ELR (cell line): ENCODE results near the gene OR2M7.
"Not testable (repeated sequence)": the region's sequence is repeated elsewhere in the genome, so short reads cannot be mapped to it uniquely, and the experiment has no call there.

Experiments
- DNase-seq: peaks from one replicate; pipeline ENCODE4 v3.0.0-alpha.2; 2015; ENCODE audit warnings: low read depth

Gene OR2M7, protein sequence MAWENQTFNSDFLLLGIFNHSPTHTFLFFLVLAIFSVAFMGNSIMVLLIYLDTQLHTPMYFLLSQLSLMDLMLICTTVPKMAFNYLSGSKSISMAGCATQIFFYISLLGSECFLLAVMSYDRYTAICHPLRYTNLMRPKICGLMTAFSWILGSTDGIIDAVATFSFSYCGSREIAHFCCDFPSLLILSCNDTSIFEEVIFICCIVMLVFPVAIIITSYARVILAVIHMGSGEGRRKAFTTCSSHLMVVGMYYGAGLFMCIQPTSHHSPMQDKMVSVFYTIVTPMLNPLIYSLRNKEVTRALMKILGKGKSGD

DNA sequence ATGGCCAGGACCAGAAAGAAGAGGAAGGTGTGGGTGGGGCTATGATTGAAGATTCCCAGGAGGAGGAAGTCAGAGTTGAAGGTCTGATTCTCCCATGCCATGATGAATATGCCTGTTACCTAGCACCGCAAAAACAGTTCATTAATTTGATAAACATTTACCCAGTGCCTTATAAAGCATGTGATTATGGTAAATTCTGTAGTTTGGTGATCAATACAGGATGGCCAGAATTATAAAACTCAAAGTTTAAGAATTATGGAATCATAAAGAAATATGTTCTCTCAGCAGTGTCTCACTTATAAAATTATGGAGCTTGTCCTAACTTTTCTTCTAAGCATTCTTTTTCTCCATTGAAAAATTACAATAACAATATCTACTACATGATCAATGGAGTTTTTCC is at the start of gene OR2M7:
Gene OR2M7, minus strand, starts transcription at position 101 of the 400 bp plus-strand sequence. Its CDS starts 0 bp downstream, at position 101.
- DNase-seq: no peak

DNA sequence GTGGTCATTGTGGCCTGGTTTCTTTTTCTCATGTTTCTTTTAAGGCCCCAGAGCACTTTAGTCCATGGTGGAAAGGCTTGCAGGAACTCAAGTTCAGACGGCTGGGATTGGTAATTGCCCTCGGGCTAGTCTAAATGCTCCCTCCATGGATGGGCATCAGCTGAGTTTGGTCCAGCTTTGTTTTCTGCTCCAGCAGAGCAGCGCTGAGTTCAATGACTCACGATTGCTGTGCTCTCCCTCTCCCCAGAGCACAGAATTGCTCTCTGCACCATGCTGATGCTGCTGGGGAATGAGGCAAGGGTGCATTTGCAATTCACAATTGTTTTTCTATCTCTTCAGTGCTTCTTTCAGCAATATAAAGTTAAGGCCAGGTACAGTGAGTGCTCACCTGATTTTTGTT is 49.4 kb upstream of the OR2M7 start:
- no peak for DNase-seq

DNA sequence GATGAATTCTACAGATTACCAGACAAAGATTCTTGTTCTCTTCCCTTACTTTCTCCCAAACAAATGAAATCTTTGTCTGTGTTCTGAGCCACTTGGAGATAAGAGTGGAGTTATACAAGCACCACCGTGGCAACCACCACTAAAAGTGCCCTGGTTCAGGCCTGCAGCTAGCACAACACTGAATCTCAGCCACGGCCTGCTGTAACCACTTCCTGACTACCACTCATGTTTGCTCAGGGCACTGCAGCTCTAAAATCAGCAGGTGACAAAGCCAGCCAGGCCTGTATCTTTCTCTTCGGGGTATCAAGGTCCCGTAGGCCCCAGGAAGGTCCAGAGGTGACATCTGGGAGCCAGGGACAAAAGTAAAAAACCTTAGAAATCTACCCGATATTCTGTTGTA is 48.0 kb upstream of the OR2M7 start:
- no peak for DNase-seq

- no peak for DNase-seq
Measured at GRCh38 chr1:248366609-248367008, 42.2 kb upstream of the OR2M7 start.

DNA sequence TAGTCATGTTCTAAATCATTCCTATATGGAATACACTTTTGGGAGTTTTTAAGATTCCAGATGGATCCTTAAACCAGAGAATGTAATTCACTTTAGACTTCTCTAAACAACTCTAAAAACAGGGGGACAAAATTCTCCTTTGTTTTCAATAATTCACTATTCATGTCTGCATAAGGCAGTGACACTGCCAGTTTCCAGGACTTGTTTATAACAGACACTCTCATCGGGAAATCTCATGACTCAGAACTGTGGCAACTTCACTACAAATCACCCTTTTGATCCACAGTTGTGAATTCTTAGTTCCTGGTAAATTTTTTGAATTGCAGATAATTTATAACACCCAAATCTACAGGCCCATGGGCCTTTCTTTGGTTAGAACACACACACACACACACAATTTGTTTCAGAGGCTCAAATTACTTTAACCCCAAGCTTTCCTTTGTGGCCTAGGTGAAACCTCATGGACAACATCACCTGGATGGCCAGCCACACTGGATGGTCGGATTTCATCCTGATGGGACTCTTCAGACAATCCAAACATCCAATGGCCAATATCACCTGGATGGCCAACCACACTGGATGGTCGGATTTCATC is 36.9 kb upstream of the OR2M7 start, which contains the start of gene OR2T4:
Gene OR2T4, plus strand, starts transcription at position 545 of the 595 bp plus-strand sequence. Its CDS starts 0 bp downstream, at position 545.
- DNase-seq: no peak

- DNase-seq: no peak
Measured at GRCh38 chr1:248359415-248359814, 35.0 kb upstream of the OR2M7 start.

- DNase-seq: no peak
Measured at GRCh38 chr1:248348475-248348874, 24.1 kb upstream of the OR2M7 start, which contains the start of gene OR14C36. Gene OR14C36, plus strand, starts transcription at chr1:248348775. Its CDS starts 0 bp downstream, at chr1:248348775.

DNA sequence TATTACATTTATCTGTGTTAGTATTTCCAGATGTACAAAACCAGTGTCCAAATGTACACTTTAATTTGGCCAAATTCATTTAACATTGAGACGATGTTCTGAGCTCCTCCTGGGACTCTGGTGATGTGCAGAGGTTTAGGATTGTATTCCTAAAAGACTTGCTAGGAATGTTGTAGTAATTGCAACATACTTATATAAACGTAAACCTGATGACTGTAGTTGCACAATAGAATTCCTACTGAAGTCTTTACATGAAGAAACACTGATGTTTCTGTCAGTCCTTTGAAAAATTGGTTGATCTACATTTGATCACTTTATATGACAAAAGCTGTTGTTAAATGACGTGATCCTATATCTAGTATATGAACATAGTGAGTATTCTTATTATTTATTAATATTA is 19.1 kb upstream of the OR2M7 start:
- no peak for DNase-seq

- DNase-seq: no peak
Measured at GRCh38 chr1:248316796-248317195, 7.6 kb downstream of the OR2M7 start.

GRCh38 chr1:248306740-248307139 is 17.6 kb downstream of the OR2M7 start:
- DNase-seq: not testable (repeated sequence)

DNA sequence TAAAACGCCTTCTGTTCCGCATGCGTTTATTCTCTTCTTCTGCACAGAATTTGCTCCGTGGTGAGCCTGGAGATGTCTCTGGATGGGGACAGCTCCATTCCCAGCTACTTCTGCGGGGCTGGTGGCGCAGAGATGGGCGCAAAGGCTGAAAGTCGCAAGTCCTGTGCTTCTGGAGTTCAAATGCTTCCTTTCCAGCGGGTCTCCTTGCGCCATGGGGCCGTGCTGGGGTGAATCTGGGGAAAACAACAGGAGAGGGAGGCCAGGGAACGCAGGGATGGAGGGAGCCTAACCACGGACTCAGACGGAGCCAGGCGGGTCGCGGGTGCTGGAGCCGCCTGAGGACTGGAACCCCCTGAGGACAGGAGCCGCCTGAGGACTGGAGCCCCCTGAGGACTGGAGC is 18.3 kb downstream of the OR2M7 start:
- no peak for DNase-seq

DNA sequence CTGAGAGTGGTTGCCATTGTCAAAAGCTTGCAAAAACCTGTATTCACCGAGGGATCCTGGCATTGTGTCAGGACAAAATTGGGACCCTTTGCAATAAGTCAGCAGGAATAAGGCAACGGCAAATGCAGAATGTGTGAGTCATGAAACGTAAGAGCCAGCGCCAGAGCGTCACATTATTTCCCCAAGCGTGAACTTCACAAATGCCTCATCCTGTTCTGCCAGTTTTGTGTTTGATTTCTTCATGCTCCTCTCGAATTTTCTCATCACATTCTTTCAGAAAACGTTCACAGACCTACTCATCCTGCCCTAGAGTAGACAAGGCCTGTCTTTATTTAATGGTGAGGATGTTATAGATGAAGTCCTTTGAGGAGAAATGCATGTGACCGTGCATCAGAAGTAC is 18.7 kb downstream of the OR2M7 start:
- not testable (repeated sequence) for DNase-seq

- no peak for DNase-seq
Measured at GRCh38 chr1:248303324-248303723, 21.0 kb downstream of the OR2M7 start, which contains the start of gene OR2T12. Gene OR2T12, minus strand, starts transcription at chr1:248303424. Its CDS starts 7,846 bp downstream, at chr1:248295578.

- no peak for DNase-seq
Measured at GRCh38 chr1:248288391-248288790, 36.0 kb downstream of the OR2M7 start.

DNA sequence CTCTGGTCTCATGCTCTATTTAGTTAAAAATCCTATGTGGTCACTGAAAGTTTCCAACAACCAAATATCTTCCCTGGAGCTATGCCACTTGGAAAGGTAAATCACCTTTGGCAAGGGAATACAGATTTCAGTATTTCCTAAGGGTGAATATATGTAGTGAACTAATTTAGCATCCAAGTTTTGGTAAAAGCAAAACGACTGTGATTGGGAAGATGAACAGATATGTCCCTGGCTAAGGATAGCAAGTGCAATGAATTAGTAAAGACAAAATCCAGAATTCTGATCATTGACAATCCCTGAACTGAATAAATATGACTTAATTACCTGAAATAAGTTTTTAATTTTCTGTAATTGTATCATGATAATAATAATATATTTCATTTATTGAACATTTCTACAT is 46.5 kb downstream of the OR2M7 start, which contains the start of gene OR2T33:
Gene OR2T33, minus strand, starts transcription at position 101 of the 400 bp plus-strand sequence. CDS start 4,162 bp downstream, outside the sequence.
- DNase-seq: no peak
